Hair follicular keratinocyte (primary cell): Measurements from ENCODE around the gene USP3. TPM values are rescaled to one million over a fixed set of nuclear protein-coding genes. Genes with fewer than 3 reads are reported as not detected.

Experiments
- total RNA-seq: library from RNA; depleted of rRNA; stranded (reverse); fragments of >200 nt; gene quantifications from 2 replicates; pipeline ENCODE4 v1.2.3, GENCODE V29; 2015

USP3 gene
- 22.9 and 30.5 TPM in 2 replicates for total RNA-seq

GRCh38 chr15:63504247-63504978 is at the start of gene USP3:
Gene USP3, plus strand, starts transcription at chr15:63504593. Its CDS starts 147 bp downstream, at chr15:63504740.

GRCh38 chr15:63597038-63597790 is 92.8 kb downstream of the USP3 start, which contains the start of gene FBXL22:
Gene FBXL22, plus strand, starts transcription at chr15:63597387. Its CDS starts 6 bp downstream, at chr15:63597393.

Other genes with a start within 250 kb of the USP3 start
- gene APH1B, start 227.0 kb upstream of the USP3 start, total RNA-seq = 4.7 and 5.9 TPM in 2 replicates
- 67.4 and 107 TPM in 2 replicates for gene CA12, start 122.7 kb upstream of the USP3 start, total RNA-seq
- 0.23 and 0.30 TPM in 2 replicates for gene FBXL22, start 92.8 kb downstream of the USP3 start, total RNA-seq